OCI-LY1 (cell line): Measurements from ENCODE around the gene IL1RAPL1.

ENCODE experiments used
- EZH2 ChIP-seq: fragments of 200-600 bp; sonication (generic), shearing (Covaris generic); IDR thresholded peaks from 2 replicates; pipeline ENCODE4 v1.8.0; 2017; ENCODE audit warnings: borderline replicate concordance, mixed run types, mild to moderate bottlenecking, antibody characterized with exemption, low read length, moderate library complexity, mixed read lengths
- TF ChIP-seq, protein P1 (sequence below): fragments of 200-600 bp; sonication (generic), shearing (Covaris generic); IDR thresholded peaks from 2 replicates; pipeline ENCODE4 v1.5.1; 2017; ENCODE audit warnings: mild to moderate bottlenecking, antibody characterized with exemption, low read length, moderate library complexity, mixed read lengths

DNA sequence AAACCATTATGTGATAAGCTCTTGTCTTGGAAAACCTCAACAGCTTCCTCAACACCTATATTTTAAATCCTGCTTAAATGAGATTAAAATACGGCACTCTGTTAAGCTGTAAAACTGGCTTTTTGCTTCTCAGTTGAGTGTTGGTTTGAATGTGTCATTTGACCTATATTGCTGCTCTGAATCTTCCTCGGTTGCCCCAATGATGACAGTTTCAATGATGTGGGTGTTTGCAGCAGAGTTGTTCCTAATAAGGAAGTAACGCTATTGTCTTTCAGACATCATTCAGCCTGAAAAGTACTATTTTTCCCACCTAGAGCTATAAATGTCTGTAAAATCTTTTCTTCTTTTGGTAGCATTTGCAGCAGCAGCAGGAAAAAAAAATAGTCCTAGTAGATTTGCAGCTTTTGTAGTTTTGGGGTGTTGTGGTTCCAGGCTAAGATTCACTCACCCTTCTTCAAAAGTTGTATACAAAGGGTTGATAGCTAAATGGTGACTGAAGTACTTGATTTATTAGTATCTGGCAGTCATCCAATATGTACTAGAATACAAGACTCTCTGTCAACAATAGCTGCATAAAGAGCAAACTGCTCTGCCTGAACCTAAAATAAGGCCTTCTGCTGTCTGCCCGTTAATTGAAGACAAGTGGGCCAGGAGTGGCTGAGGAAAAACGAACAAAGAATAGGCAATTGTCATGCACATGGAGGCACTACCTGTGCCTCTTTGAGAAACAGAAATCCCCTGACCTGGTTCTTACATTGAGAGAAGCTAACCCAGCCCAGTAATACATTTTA lies 333.1 kb downstream of the IL1RAPL1 start:
- TF ChIP-seq, protein P1, sequence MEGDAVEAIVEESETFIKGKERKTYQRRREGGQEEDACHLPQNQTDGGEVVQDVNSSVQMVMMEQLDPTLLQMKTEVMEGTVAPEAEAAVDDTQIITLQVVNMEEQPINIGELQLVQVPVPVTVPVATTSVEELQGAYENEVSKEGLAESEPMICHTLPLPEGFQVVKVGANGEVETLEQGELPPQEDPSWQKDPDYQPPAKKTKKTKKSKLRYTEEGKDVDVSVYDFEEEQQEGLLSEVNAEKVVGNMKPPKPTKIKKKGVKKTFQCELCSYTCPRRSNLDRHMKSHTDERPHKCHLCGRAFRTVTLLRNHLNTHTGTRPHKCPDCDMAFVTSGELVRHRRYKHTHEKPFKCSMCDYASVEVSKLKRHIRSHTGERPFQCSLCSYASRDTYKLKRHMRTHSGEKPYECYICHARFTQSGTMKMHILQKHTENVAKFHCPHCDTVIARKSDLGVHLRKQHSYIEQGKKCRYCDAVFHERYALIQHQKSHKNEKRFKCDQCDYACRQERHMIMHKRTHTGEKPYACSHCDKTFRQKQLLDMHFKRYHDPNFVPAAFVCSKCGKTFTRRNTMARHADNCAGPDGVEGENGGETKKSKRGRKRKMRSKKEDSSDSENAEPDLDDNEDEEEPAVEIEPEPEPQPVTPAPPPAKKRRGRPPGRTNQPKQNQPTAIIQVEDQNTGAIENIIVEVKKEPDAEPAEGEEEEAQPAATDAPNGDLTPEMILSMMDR, result no peak
- TF ChIP-seq EZH2, result no peak
